Eye (tissue), 1 donor: ENCODE data around the gene UBTD1.

Experiments used
- DNase-seq: peaks from one replicate; pipeline ENCODE4 v3.0.0-alpha.2; 2015

Gene UBTD1

GRCh38 chr10:97590082-97590747 lies 91.5 kb downstream of the UBTD1 start:
- no peak for DNase-seq

GRCh38 chr10:97590748-97591495 lies 92.2 kb downstream of the UBTD1 start:
- DNase-seq = no peak

GRCh38 chr10:97593421-97593820 lies 94.7 kb downstream of the UBTD1 start:
- DNase-seq = no peak

GRCh38 chr10:97596101-97597082 lies 97.7 kb downstream of the UBTD1 start:
- no peak for DNase-seq

GRCh38 chr10:97597778-97598177 lies 99.1 kb downstream of the UBTD1 start:
- no peak for DNase-seq

- DNase-seq = no peak
Measured at GRCh38 chr10:97598407-97599271, 99.9 kb downstream of the UBTD1 start.

- DNase-seq = no peak
Measured at GRCh38 chr10:97599272-97599619, 100.5 kb downstream of the UBTD1 start.

- DNase-seq = no peak
Measured at GRCh38 chr10:97600616-97601015, 101.9 kb downstream of the UBTD1 start.

- DNase-seq = no peak
Measured at GRCh38 chr10:97601268-97602215, 102.8 kb downstream of the UBTD1 start.

- no peak for DNase-seq
Measured at GRCh38 chr10:97607095-97607636, 108.4 kb downstream of the UBTD1 start.

- no peak for DNase-seq
Measured at GRCh38 chr10:97608991-97609561, 110.4 kb downstream of the UBTD1 start.

GRCh38 chr10:97611473-97611872 lies 112.7 kb downstream of the UBTD1 start:
- no peak for DNase-seq

- peak; percentile 12 for DNase-seq
Measured at GRCh38 chr10:97612386-97612785, 113.7 kb downstream of the UBTD1 start.

- no peak for DNase-seq
Measured at GRCh38 chr10:97618285-97618684, 119.6 kb downstream of the UBTD1 start.

- no peak for DNase-seq
Measured at GRCh38 chr10:97618733-97619132, 120.0 kb downstream of the UBTD1 start.
